Measurements from ENCODE around the gene PALLD. TPM values are rescaled to one million over a fixed set of nuclear protein-coding genes. Genes with fewer than 3 reads are reported as not detected.

The PALLD gene
- total RNA-seq, 1 donor from 2014 or later: 179 TPM

- Histone ChIP-seq H3K4me3 (no peak overlapping the region), H3K36me3 (no peaks in the 10 kb centered on the region), H3K4me1 (peaks cover 21% of the 10 kb centered on the region), H3K27me3 (no peaks in the 10 kb centered on the region), H3K9me3 (no peaks in the 10 kb centered on the region), H3K27ac (peak overlapping the region; percentile 65)
- intact Hi-C loops (cut with DNase I): loop anchor here (10.0 kb wide), 2 partner anchors 117 to 187 kb away; no protein-coding TSS in a partner anchor
- TF ChIP-seq, protein P1, sequence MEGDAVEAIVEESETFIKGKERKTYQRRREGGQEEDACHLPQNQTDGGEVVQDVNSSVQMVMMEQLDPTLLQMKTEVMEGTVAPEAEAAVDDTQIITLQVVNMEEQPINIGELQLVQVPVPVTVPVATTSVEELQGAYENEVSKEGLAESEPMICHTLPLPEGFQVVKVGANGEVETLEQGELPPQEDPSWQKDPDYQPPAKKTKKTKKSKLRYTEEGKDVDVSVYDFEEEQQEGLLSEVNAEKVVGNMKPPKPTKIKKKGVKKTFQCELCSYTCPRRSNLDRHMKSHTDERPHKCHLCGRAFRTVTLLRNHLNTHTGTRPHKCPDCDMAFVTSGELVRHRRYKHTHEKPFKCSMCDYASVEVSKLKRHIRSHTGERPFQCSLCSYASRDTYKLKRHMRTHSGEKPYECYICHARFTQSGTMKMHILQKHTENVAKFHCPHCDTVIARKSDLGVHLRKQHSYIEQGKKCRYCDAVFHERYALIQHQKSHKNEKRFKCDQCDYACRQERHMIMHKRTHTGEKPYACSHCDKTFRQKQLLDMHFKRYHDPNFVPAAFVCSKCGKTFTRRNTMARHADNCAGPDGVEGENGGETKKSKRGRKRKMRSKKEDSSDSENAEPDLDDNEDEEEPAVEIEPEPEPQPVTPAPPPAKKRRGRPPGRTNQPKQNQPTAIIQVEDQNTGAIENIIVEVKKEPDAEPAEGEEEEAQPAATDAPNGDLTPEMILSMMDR (IDR thresholded peaks at IDR 0.05): no peak
- DNase-seq: no peak
- peak; percentile 88 for ATAC-seq
Measured at GRCh38 chr4:168717847-168718246, 221.0 kb downstream of the PALLD start.

- no peak overlapping the region for H3K4me3 ChIP-seq
- no peak for DNase-seq
- H3K36me3 ChIP-seq: no peaks in the 10 kb centered on the region
- no peak overlapping the region for H3K27ac ChIP-seq
- no peaks in the 10 kb centered on the region for H3K27me3 ChIP-seq
- peaks cover 27% of the 10 kb centered on the region for H3K4me1 ChIP-seq
- no peaks in the 10 kb centered on the region for H3K9me3 ChIP-seq
- intact Hi-C loops (cut with DNase I): loop anchor here (10.0 kb wide), 2 partner anchors 115 to 185 kb away; no protein-coding TSS in a partner anchor
- TF ChIP-seq, protein P1 (IDR thresholded peaks at IDR 0.05): no peak
- ATAC-seq: no peak
Measured at GRCh38 chr4:168719725-168720124, 222.9 kb downstream of the PALLD start.

GRCh38 chr4:168720396-168720900, 223.6 kb downstream of the PALLD start:
- Histone ChIP-seq H3K9me3 (no peaks in the 10 kb centered on the region), H3K36me3 (no peaks in the 10 kb centered on the region), H3K27me3 (no peaks in the 10 kb centered on the region), H3K4me1 (peaks cover 27% of the 10 kb centered on the region), H3K4me3 (no peak overlapping the region), H3K27ac (no peak overlapping the region)
- DNase-seq (no peak), ATAC-seq (no peak)
- TF ChIP-seq, protein P1 (IDR thresholded peaks at IDR 0.05): no peak
- intact Hi-C loops (cut with DNase I): no loop called here

DNA sequence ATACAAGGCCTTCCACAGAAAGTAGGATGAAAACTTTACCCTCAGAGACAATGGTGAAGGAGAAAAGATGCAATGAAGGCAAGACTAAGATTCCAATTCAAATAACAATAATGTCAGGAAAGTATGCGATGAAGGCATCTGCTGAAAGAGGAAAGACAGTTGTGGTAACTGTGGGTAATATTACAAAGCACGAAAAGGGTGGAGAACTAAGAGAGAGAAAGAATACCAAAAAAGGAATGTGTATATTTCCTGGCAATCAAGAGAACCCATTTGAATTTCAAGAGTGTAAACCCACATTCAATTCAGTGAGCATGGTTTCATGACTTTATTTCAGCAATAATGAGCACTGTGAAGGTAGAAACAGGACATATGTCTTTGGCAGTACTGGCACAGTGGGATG, 225.5 kb downstream of the PALLD start:
- DNase-seq: no peak
- no peak overlapping the region for H3K4me3 ChIP-seq
- H3K27me3 ChIP-seq: no peaks in the 10 kb centered on the region
- peaks cover 15% of the 10 kb centered on the region for H3K4me1 ChIP-seq
- H3K36me3 ChIP-seq: no peaks in the 10 kb centered on the region
- intact Hi-C loops (cut with DNase I): no loop called here
- H3K9me3 ChIP-seq: no peaks in the 10 kb centered on the region
- H3K27ac ChIP-seq: no peak overlapping the region
- no peak for ATAC-seq
- TF ChIP-seq, protein P1 (IDR thresholded peaks at IDR 0.05): no peak

- no peak overlapping the region for H3K27ac ChIP-seq
- H3K36me3 ChIP-seq: no peaks in the 10 kb centered on the region
- DNase-seq: no peak
- TF ChIP-seq, protein P1 (IDR thresholded peaks at IDR 0.05): no peak
- intact Hi-C loops (cut with DNase I): no loop called here
- peak; percentile 43 for ATAC-seq
- H3K9me3 ChIP-seq: no peaks in the 10 kb centered on the region
- H3K4me1 ChIP-seq: peaks cover 11% of the 10 kb centered on the region
- no peaks in the 10 kb centered on the region for H3K27me3 ChIP-seq
- no peak overlapping the region for H3K4me3 ChIP-seq
Measured at GRCh38 chr4:168723020-168723419, 226.2 kb downstream of the PALLD start.

DNA sequence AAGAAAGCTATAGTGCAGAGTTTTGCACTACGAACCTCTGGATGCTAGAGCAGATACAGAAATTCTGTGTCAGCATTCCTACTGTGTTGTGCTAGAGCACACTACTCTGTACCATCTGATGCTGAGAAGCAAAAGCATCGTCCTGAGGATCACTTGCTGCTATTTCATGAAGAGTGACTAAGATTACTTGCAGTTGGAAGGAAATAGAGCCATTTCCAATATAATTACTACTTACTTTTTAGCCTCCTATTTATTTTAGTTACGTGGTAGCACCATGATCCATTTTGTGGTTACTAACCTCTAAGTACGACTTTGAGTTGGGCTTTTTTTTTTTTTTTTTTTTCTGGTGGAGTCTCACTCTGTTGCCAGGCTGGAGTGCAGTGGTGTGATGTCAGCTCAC, 226.7 kb downstream of the PALLD start:
- ATAC-seq (no peak), DNase-seq (no peak)
- Histone ChIP-seq H3K9me3 (no peaks in the 10 kb centered on the region), H3K36me3 (no peaks in the 10 kb centered on the region), H3K4me3 (no peak overlapping the region), H3K27me3 (no peaks in the 10 kb centered on the region), H3K27ac (no peak overlapping the region), H3K4me1 (peaks cover 11% of the 10 kb centered on the region)
- intact Hi-C loops (cut with DNase I): no loop called here
- TF ChIP-seq, protein P1 (IDR thresholded peaks at IDR 0.05): no peak

All from upper lobe of right lung (tissue), 1 donor.